OCI-LY1 (cell line): Measurements from ENCODE around the gene H2BW1.
"Not testable (repeated sequence)": the region's sequence is repeated elsewhere in the genome, so short reads cannot be mapped to it uniquely, and the experiment has no call there.

Experiments used
- H2AFZ ChIP-seq: fragments of 200-600 bp; sonication (generic), shearing (Covaris generic); 2 replicates; pipeline ENCODE4 v1.6.0; 2014; ENCODE audit warnings: antibody characterized with exemption, mild to moderate bottlenecking, low read length
- H3F3A ChIP-seq: fragments of 200-600 bp; sonication (generic), shearing (Covaris generic); 2 replicates; pipeline ENCODE4 v1.6.0; 2014; ENCODE audit warnings: mild to moderate bottlenecking, antibody characterized with exemption, low read length, moderate library complexity; ENCODE audit not compliant: insufficient read depth
- H3K27ac ChIP-seq: fragments of 200-600 bp; sonication (generic); 2 replicates; pipeline ENCODE4 v1.5.1; 2014; ENCODE audit warnings: low read length, mixed run types, mild to moderate bottlenecking, low read depth; ENCODE audit not compliant: poor library complexity, severe bottlenecking
- H3K27me3 ChIP-seq: fragments of 200-600 bp; sonication (generic); 2 replicates; pipeline ENCODE4 v1.6.0; 2014; ENCODE audit warnings: antibody characterized with exemption, mild to moderate bottlenecking, low read length, moderate library complexity; ENCODE audit not compliant: insufficient read depth
- H3K36me3 ChIP-seq: fragments of 200-600 bp; sonication (generic); 2 replicates; pipeline ENCODE4 v1.6.1; 2014; ENCODE audit warnings: mild to moderate bottlenecking, antibody characterized with exemption, low read length, moderate library complexity, mixed read lengths; ENCODE audit not compliant: insufficient read depth
- H3K4me1 ChIP-seq: fragments of 200-600 bp; sonication (generic); 2 replicates; pipeline ENCODE4 v1.5.1; 2014; ENCODE audit warnings: mild to moderate bottlenecking, low read length, moderate library complexity; ENCODE audit not compliant: insufficient read depth, severe bottlenecking
- H3K4me2 ChIP-seq: fragments of 200-600 bp; sonication (generic), shearing (Covaris generic); 2 replicates; pipeline ENCODE4 v1.6.1; 2014; ENCODE audit warnings: low read length
- H3K4me3 ChIP-seq: fragments of 200-600 bp; sonication (generic); 2 replicates; pipeline ENCODE4 v1.5.1; 2014; ENCODE audit warnings: low read length, low read depth, mild to moderate bottlenecking, mixed read lengths; ENCODE audit not compliant: poor library complexity, severe bottlenecking
- H3K79me2 ChIP-seq: fragments of 200-600 bp; shearing (Covaris generic); 2 replicates; pipeline ENCODE4 v1.6.1; 2016; ENCODE audit warnings: mixed run types, low read length, mixed read lengths; ENCODE audit not compliant: insufficient read depth
- H3K9ac ChIP-seq: fragments of 200-600 bp; sonication (generic), shearing (Covaris generic); 2 replicates; pipeline ENCODE4 v1.6.1; 2014; ENCODE audit warnings: mild to moderate bottlenecking, low read length, mixed read lengths
- H3K9me2 ChIP-seq: fragments of 200-600 bp; sonication (generic), shearing (Covaris generic); 2 replicates; pipeline ENCODE4 v1.6.1; 2014; ENCODE audit warnings: low read depth, mild to moderate bottlenecking, low read length, mixed read lengths
- H3K9me3 ChIP-seq: fragments of 200-600 bp; shearing (Covaris generic); 2 replicates; pipeline ENCODE4 v1.6.1; 2014; ENCODE audit warnings: low read length, mixed read lengths
- H4K20me1 ChIP-seq: fragments of 200-600 bp; sonication (generic), shearing (Covaris generic); 2 replicates; pipeline ENCODE4 v1.6.0; 2016; ENCODE audit warnings: mild to moderate bottlenecking, low read length; ENCODE audit not compliant: insufficient read depth
- EZH2 ChIP-seq: fragments of 200-600 bp; sonication (generic), shearing (Covaris generic); IDR thresholded peaks from 2 replicates; pipeline ENCODE4 v1.8.0; 2017; ENCODE audit warnings: borderline replicate concordance, mixed run types, mild to moderate bottlenecking, antibody characterized with exemption, low read length, moderate library complexity, mixed read lengths
- TF ChIP-seq, protein P1 (sequence below): fragments of 200-600 bp; sonication (generic), shearing (Covaris generic); IDR thresholded peaks from 2 replicates; pipeline ENCODE4 v1.5.1; 2017; ENCODE audit warnings: mild to moderate bottlenecking, antibody characterized with exemption, low read length, moderate library complexity, mixed read lengths

H2BW1 gene

GRCh38 chrX:103999234-103999633 is 14.3 kb downstream of the H2BW1 start:
- no peaks in the 10 kb centered on the region for H3K9me3 ChIP-seq
- no peaks in the 10 kb centered on the region for H3K4me1 ChIP-seq
- no peak overlapping the region for H3K4me2 ChIP-seq
- no peaks in the 10 kb centered on the region for H3K27me3 ChIP-seq
- H3K36me3 ChIP-seq: no peaks in the 10 kb centered on the region
- H2AFZ ChIP-seq: no peak overlapping the region
- H3F3A ChIP-seq: no peaks in the 10 kb centered on the region
- H3K9ac ChIP-seq: no peak overlapping the region
- H3K79me2 ChIP-seq: no peaks in the 10 kb centered on the region
- H3K4me3 ChIP-seq: no peak overlapping the region
- no peaks in the 10 kb centered on the region for H3K9me2 ChIP-seq
- no peak overlapping the region for H3K27ac ChIP-seq
- no peak for TF ChIP-seq EZH2
- TF ChIP-seq, protein P1, sequence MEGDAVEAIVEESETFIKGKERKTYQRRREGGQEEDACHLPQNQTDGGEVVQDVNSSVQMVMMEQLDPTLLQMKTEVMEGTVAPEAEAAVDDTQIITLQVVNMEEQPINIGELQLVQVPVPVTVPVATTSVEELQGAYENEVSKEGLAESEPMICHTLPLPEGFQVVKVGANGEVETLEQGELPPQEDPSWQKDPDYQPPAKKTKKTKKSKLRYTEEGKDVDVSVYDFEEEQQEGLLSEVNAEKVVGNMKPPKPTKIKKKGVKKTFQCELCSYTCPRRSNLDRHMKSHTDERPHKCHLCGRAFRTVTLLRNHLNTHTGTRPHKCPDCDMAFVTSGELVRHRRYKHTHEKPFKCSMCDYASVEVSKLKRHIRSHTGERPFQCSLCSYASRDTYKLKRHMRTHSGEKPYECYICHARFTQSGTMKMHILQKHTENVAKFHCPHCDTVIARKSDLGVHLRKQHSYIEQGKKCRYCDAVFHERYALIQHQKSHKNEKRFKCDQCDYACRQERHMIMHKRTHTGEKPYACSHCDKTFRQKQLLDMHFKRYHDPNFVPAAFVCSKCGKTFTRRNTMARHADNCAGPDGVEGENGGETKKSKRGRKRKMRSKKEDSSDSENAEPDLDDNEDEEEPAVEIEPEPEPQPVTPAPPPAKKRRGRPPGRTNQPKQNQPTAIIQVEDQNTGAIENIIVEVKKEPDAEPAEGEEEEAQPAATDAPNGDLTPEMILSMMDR: no peak
- H4K20me1 ChIP-seq: no peaks in the 10 kb centered on the region

GRCh38 chrX:103983508-103983907 is 30.0 kb downstream of the H2BW1 start:
- not testable (repeated sequence) for H3K9me2 ChIP-seq, H3K4me3 ChIP-seq, H3K4me2 ChIP-seq, H3K9me3 ChIP-seq, H3K27ac ChIP-seq, H2AFZ ChIP-seq, H3K79me2 ChIP-seq, H3K4me1 ChIP-seq, H3K9ac ChIP-seq, H3K27me3 ChIP-seq, H3K36me3 ChIP-seq, H3F3A ChIP-seq, H4K20me1 ChIP-seq

GRCh38 chrX:103962411-103963278 is 50.9 kb downstream of the H2BW1 start, which contains the start of gene TMSB15B:
TMSB15B (plus strand) TSS chrX:103962627.
- not testable (repeated sequence) for H3K27me3 ChIP-seq, H3K27ac ChIP-seq, H3K4me1 ChIP-seq, H2AFZ ChIP-seq, H3K4me2 ChIP-seq, H3K36me3 ChIP-seq, H3F3A ChIP-seq, H3K9ac ChIP-seq, H3K9me2 ChIP-seq, H3K9me3 ChIP-seq, H3K79me2 ChIP-seq, H3K4me3 ChIP-seq, H4K20me1 ChIP-seq
